Measurements from ENCODE around the gene FAM117A. TPM values are rescaled to one million over a fixed set of nuclear protein-coding genes. Genes with fewer than 3 reads are reported as not detected.

The FAM117A gene
- total and polyA plus RNA-seq, 2 donors (not counting 3 experiments of a cell fraction or from before 2014, with no cell fraction given) = 12.2 to 24.1 TPM

DNA sequence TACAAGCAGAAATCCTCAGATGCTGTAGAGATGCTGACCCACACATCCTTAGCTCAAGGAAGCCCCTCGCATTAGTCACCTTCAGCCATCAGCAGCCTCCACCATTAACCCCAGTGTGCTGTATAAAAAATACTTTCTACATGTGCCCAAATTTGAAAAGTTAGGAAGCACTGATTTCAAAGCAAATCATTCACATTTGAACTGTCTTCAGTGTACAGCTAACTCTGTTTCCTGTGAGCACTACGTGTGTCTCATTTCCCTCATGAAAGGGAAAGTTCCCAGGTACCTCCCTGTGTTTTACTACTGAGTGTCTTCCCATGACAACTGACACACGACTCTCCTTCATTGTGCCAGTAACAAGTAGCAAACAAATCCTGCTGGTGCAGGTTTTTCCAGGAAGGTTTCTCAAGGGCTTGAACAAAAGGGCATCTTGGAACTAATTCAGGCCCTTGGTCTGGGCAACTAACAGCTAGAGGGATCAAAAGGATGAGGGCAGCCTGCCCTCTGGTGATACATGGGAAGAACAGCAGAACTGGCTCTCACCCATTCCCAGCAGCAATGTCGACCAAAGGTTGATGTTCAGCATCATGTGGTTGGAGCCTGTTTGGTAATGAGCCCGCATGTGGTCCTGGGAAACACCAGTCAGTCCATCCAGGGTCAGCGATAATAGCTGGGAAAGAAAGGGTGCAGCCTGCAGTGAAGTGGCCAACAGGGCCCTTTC is 60.2 kb downstream of the FAM117A start:
- CTCF ChIA-PET = interaction anchor here (0.6 to 24.3 kb wide), 9 partner anchors 8 to 294 kb away, joined by 3 to 786 read pairs (median 8); partner anchors contain the start of genes FAM117A and NXPH3
- POLR2A ChIA-PET = interaction anchor here (1.0 kb wide), 1 partner anchor 138 kb away, joined by 3 read pairs; no protein-coding TSS in a partner anchor
- no TSS peak for BruUV-seq (replicated peaks)
- peaks cover 15% of the 10 kb centered on the region for H3K4me1 ChIP-seq (ENCODE audit: control insufficient read depth, extremely low read depth, insufficient read depth, low read length)
- intact Hi-C loops (cut with micrococcal nuclease) (no loop called here), dilution Hi-C loops (cut with MboI; ENCODE audit: extremely low pct_ligation_motif_present, low sequenced_read_pairs) (no loop called here)
- FAIRE-seq (peak; percentile 74), DNase-seq (ENCODE audit: low read depth, low spot score) (peak; percentile 51)
- H4K20me1 ChIP-seq (replicated peaks; ENCODE audit: control insufficient read depth, extremely low read depth, insufficient read depth, low read length) = no peaks in the 10 kb centered on the region
- no peaks in the 10 kb centered on the region for H3K9me3 ChIP-seq (replicated peaks; ENCODE audit: control insufficient read depth, insufficient read depth, low read length)
- no peaks in the 10 kb centered on the region for H3K27me3 ChIP-seq (ENCODE audit: control insufficient read depth in 2 of 2, insufficient read depth in 2 of 2, low read length in 2 of 2)
- H3K9ac ChIP-seq (replicated peaks; ENCODE audit: extremely low read depth, insufficient read depth, low read length) = no peak overlapping the region
- H3K4me2 ChIP-seq (ENCODE audit: insufficient read depth, low read length) = no peak overlapping the region
- no peak overlapping the region for H3K27ac ChIP-seq (ENCODE audit: insufficient read depth, low read depth, low read length)
- H3K4me3 ChIP-seq (replicated peaks in 1 of 3; ENCODE audit: insufficient read depth in 1 of 3, low read depth in 1 of 3, low read length in 3 of 3) = no peak overlapping the region
- no peak overlapping the region for H2AFZ ChIP-seq (ENCODE audit: low read depth, low read length)
- peaks cover 13% of the 10 kb centered on the region for H3K79me2 ChIP-seq (ENCODE audit: control insufficient read depth, insufficient read depth, low read length)
- TF ChIP-seq JUN (IDR thresholded peaks at IDR 0.05; ENCODE audit: borderline replicate concordance, insufficient read depth, insufficient read length, low read depth) (no peak), CTCF (IDR thresholded peaks at IDR 0.05; ENCODE audit: extremely low read depth in 1 of 2, insufficient read depth in 1 of 2, low read depth in 1 of 2, low read length in 2 of 2) (peak; percentile 65 to 70)
- peaks cover 24 to 40% of the 10 kb centered on the region in 2 experiments for H3K36me3 ChIP-seq (ENCODE audit: control insufficient read depth in 2 of 2, extremely low read depth in 1 of 2, insufficient read depth in 2 of 2, low read length in 2 of 2)
- no peaks in the 10 kb centered on the region for H3K9me1 ChIP-seq (replicated peaks; ENCODE audit: control insufficient read depth, extremely low read depth, insufficient read depth, low read length)

- dilution Hi-C loops (cut with MboI; ENCODE audit: extremely low pct_ligation_motif_present, low sequenced_read_pairs) = no loop called here
- CTCF ChIA-PET = interaction anchor here (0.9 to 24.3 kb wide), 6 partner anchors 9 to 297 kb away, joined by 3 to 786 read pairs (median 6); partner anchors contain the start of gene NXPH3
- no peak for DNase-seq (ENCODE audit: low read depth, low spot score)
Observed at GRCh38 chr17:49700960-49701359, 63.0 kb downstream of the FAM117A start.

More at GRCh38 chr17:49700960-49701359, 63.0 kb downstream of the FAM117A start:
- no peak overlapping the region for H2AFZ ChIP-seq (ENCODE audit: low read depth, low read length)
- TF ChIP-seq, protein P1, sequence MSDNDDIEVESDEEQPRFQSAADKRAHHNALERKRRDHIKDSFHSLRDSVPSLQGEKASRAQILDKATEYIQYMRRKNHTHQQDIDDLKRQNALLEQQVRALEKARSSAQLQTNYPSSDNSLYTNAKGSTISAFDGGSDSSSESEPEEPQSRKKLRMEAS (IDR thresholded peaks at IDR 0.05; ENCODE audit: insufficient read depth, insufficient read length) = no peak
- TF ChIP-seq POLR2A (IDR thresholded peaks at IDR 0.05; ENCODE audit: low read depth, low read length) (no peak), MYC (IDR thresholded peaks at IDR 0.05; ENCODE audit: low read depth, low read length) (no peak), EZH2 (IDR thresholded peaks at IDR 0.05; ENCODE audit: borderline replicate concordance, low read depth, low read length, severe bottlenecking) (no peak), GATA2 (IDR thresholded peaks at IDR 0.05; ENCODE audit: insufficient read depth, insufficient read length, low read depth, low read length) (no peak), FOS (IDR thresholded peaks at IDR 0.05; ENCODE audit: borderline replicate concordance, insufficient read depth, low read length) (no peak), POLR2AphosphoS5 (IDR thresholded peaks at IDR 0.05; ENCODE audit: insufficient read depth, low read depth, low read length) (no peak), CTCF (IDR thresholded peaks at IDR 0.05; ENCODE audit: extremely low read depth in 1 of 2, insufficient read depth in 1 of 2, low read depth in 1 of 2, low read length in 2 of 2) (no peak), JUN (IDR thresholded peaks at IDR 0.05; ENCODE audit: borderline replicate concordance, insufficient read depth, insufficient read length, low read depth) (no peak)
- no peaks in the 10 kb centered on the region for H3K79me2 ChIP-seq (ENCODE audit: control insufficient read depth, insufficient read depth, low read length)
- no peak overlapping the region for H3K4me2 ChIP-seq (ENCODE audit: insufficient read depth, low read length)
- no peak for FAIRE-seq
- H3K4me1 ChIP-seq (ENCODE audit: control insufficient read depth, extremely low read depth, insufficient read depth, low read length) = no peaks in the 10 kb centered on the region
- POLR2A ChIA-PET = interaction anchor here (0.6 kb wide), 1 partner anchor 96 kb away, joined by 4 read pairs; no protein-coding TSS in a partner anchor
- H3K9me3 ChIP-seq (replicated peaks; ENCODE audit: control insufficient read depth, insufficient read depth, low read length) = no peaks in the 10 kb centered on the region
- H3K9ac ChIP-seq (replicated peaks; ENCODE audit: extremely low read depth, insufficient read depth, low read length) = no peak overlapping the region
- no peaks in the 10 kb centered on the region for H3K27me3 ChIP-seq (ENCODE audit: control insufficient read depth in 2 of 2, insufficient read depth in 2 of 2, low read length in 2 of 2)
- H3K36me3 ChIP-seq (ENCODE audit: control insufficient read depth in 2 of 2, extremely low read depth in 1 of 2, insufficient read depth in 2 of 2, low read length in 2 of 2) = peaks cover 24 to 40% of the 10 kb centered on the region in 2 experiments
- no peak overlapping the region for H3K27ac ChIP-seq (ENCODE audit: insufficient read depth, low read depth, low read length)
- H3K4me3 ChIP-seq (replicated peaks in 1 of 3; ENCODE audit: insufficient read depth in 1 of 3, low read depth in 1 of 3, low read length in 3 of 3) = no peak overlapping the region
- intact Hi-C loops (cut with micrococcal nuclease) = no loop called here
- no peaks in the 10 kb centered on the region for H4K20me1 ChIP-seq (replicated peaks; ENCODE audit: control insufficient read depth, extremely low read depth, insufficient read depth, low read length)
- BruUV-seq (replicated peaks) = no TSS peak
- H3K9me1 ChIP-seq (replicated peaks; ENCODE audit: control insufficient read depth, extremely low read depth, insufficient read depth, low read length) = no peaks in the 10 kb centered on the region

All from endothelial cell of umbilical vein (primary cell).